Measurements from ENCODE around the gene ARV1.

DNA sequence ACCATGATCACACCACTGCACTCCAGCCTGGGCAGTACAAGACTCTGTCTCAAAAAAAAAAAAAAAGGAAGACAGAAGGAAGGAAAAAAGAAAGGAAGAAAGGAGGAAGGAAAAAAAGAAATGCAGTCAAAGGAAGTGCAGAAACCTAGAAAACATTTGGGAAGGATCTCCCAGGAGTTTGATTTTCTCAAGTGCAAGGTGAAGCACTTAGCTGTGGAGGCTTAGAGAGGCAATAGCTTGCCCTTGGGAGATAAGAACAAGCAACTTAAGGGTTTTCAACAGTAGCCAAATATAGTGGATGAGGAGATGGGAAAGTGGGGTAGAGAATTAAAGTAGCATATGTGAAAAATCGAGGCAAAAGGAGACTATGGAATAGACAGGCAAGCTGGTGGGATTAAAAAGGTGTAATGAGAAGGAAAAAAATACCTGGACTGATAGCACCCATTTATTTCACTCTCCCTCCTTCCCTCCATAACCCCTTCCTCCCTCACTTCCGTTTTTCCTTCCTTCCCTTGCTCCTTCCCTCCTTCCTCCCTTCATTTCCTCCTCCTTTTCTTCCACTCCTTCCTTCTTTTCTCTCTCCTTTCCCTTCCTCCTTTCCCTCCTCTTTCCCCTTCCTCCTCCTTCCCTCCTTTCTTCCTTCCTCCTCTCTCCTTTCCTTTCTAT lies 68.0 kb downstream of the ARV1 start:
- TF ChIP-seq, protein P1, sequence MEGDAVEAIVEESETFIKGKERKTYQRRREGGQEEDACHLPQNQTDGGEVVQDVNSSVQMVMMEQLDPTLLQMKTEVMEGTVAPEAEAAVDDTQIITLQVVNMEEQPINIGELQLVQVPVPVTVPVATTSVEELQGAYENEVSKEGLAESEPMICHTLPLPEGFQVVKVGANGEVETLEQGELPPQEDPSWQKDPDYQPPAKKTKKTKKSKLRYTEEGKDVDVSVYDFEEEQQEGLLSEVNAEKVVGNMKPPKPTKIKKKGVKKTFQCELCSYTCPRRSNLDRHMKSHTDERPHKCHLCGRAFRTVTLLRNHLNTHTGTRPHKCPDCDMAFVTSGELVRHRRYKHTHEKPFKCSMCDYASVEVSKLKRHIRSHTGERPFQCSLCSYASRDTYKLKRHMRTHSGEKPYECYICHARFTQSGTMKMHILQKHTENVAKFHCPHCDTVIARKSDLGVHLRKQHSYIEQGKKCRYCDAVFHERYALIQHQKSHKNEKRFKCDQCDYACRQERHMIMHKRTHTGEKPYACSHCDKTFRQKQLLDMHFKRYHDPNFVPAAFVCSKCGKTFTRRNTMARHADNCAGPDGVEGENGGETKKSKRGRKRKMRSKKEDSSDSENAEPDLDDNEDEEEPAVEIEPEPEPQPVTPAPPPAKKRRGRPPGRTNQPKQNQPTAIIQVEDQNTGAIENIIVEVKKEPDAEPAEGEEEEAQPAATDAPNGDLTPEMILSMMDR (IDR thresholded peaks at IDR 0.05) = no peak
- TF ChIP-seq SMC3 (IDR thresholded peaks at IDR 0.05) (no peak), MYC (IDR thresholded peaks at IDR 0.05; ENCODE audit: borderline replicate concordance, low read length) (no peak), POLR2A (IDR thresholded peaks at IDR 0.05; ENCODE audit: low read length) (no peak), RAD21 (conservative IDR thresholded peaks at IDR 0.05 in 1 of 2, IDR thresholded peaks at IDR 0.05 in 1 of 2) (no peak), EP300 (IDR thresholded peaks at IDR 0.05) (no peak), SREBF2 (IDR thresholded peaks at IDR 0.05) (no peak), FOSL2 (IDR thresholded peaks at IDR 0.05) (no peak), FOSL2 (CRISPR knock-in tag; IDR thresholded peaks at IDR 0.05) (no peak), PHF8 (IDR thresholded peaks at IDR 0.05; ENCODE audit: borderline replicate concordance, low read depth) (no peak)
- TF ChIP-seq, protein P2, sequence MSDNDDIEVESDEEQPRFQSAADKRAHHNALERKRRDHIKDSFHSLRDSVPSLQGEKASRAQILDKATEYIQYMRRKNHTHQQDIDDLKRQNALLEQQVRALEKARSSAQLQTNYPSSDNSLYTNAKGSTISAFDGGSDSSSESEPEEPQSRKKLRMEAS (IDR thresholded peaks at IDR 0.05) = no peak
- TF ChIP-seq, protein P3, sequence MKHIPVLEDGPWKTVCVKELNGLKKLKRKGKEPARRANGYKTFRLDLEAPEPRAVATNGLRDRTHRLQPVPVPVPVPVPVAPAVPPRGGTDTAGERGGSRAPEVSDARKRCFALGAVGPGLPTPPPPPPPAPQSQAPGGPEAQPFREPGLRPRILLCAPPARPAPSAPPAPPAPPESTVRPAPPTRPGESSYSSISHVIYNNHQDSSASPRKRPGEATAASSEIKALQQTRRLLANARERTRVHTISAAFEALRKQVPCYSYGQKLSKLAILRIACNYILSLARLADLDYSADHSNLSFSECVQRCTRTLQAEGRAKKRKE (CRISPR knock-in tag; IDR thresholded peaks at IDR 0.05; ENCODE audit: low read depth) = no peak

Measured in A549 (cell line).